Chondrocyte (in vitro differentiated cells): Measurements from ENCODE around the gene ADAMTS13. TPM values are rescaled to one million over a fixed set of nuclear protein-coding genes. Genes with fewer than 3 reads are reported as not detected.

Source experiments
- DNase-seq: peaks from one replicate; pipeline ENCODE4 v3.0.0; 2021; ENCODE audit warnings: mixed read lengths, low spot score
- H3K27ac Mint-ChIP-seq: one replicate; pipeline ENCODE4 v1.8.0; 2021; ENCODE audit warnings: mild to moderate bottlenecking, moderate library complexity, mixed read lengths; ENCODE audit not compliant: unreplicated experiment
- H3K27me3 Mint-ChIP-seq: 2 replicates; pipeline ENCODE4 v1.8.0; 2021; ENCODE audit warnings: low read depth, mixed read lengths
- H3K36me3 Mint-ChIP-seq: 2 replicates; pipeline ENCODE4 v1.8.0; 2021; ENCODE audit warnings: low read depth, mixed read lengths
- H3K4me1 Mint-ChIP-seq: 2 replicates; pipeline ENCODE4 v1.8.0; 2021; ENCODE audit warnings: low read depth, mild to moderate bottlenecking, mixed read lengths
- H3K4me3 Mint-ChIP-seq: one replicate; pipeline ENCODE4 v1.8.0; 2021; ENCODE audit warnings: mild to moderate bottlenecking, moderate library complexity, mixed read lengths; ENCODE audit not compliant: unreplicated experiment
- H3K9me3 Mint-ChIP-seq: 2 replicates; pipeline ENCODE4 v1.8.0; 2021; ENCODE audit warnings: low read depth, mixed read lengths
- total RNA-seq: library from RNA; stranded (reverse); gene quantifications from 3 replicates; pipeline ENCODE4 v1.2.1, GENCODE V29; 2021
- TF ChIP-seq, protein P1 (sequence below): fragments of 200-600 bp; sonication (generic); IDR thresholded peaks from 2 replicates; pipeline ENCODE4 v1.5.0; 2021; ENCODE audit warnings: antibody characterized with exemption, mild to moderate bottlenecking, moderate library complexity

The ADAMTS13 gene
- total RNA-seq, 1 donor from 2014 or later, result 5.7 TPM

DNA sequence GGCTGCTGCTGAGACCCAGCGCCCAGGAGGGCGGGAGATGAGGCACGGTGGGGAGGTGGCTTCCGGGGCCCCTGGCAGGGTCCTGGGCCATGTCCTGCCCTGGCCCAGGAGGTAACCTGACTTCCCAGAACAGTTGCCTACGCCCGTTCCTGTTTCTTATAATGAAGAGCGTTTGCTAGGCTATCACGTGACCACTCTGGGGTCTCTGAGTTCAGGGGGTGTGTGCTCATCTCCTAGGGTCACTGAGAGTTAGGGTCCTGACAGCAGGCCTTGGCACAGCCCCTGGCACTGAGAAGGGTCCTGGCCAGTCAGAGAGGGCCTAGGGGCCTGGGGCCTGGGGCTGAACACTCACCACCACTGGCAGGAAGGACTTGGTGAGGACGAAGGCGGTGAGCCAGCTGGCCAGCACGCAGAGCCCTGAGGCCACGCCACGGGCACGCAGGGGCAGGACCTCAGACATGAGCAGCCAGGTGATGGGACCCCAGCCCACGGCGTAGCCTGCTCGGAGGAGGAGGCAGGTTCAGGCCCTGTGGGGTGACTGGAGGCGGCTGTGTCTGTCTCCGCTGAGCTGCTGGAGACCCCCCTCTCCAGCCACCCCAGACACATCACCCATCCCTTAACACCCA is 50.7 kb downstream of the ADAMTS13 start:
- Mint-ChIP-seq H3K27me3 (no peaks in the 10 kb centered on the region), H3K36me3 (peaks cover 2% of the 10 kb centered on the region), H3K4me1 (peaks cover 3% of the 10 kb centered on the region), H3K4me3 (no peak overlapping the region), H3K9me3 (no peaks in the 10 kb centered on the region), H3K27ac (no peak overlapping the region)
- no peak for DNase-seq
- TF ChIP-seq, protein P1, sequence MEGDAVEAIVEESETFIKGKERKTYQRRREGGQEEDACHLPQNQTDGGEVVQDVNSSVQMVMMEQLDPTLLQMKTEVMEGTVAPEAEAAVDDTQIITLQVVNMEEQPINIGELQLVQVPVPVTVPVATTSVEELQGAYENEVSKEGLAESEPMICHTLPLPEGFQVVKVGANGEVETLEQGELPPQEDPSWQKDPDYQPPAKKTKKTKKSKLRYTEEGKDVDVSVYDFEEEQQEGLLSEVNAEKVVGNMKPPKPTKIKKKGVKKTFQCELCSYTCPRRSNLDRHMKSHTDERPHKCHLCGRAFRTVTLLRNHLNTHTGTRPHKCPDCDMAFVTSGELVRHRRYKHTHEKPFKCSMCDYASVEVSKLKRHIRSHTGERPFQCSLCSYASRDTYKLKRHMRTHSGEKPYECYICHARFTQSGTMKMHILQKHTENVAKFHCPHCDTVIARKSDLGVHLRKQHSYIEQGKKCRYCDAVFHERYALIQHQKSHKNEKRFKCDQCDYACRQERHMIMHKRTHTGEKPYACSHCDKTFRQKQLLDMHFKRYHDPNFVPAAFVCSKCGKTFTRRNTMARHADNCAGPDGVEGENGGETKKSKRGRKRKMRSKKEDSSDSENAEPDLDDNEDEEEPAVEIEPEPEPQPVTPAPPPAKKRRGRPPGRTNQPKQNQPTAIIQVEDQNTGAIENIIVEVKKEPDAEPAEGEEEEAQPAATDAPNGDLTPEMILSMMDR, result no peak

DNA sequence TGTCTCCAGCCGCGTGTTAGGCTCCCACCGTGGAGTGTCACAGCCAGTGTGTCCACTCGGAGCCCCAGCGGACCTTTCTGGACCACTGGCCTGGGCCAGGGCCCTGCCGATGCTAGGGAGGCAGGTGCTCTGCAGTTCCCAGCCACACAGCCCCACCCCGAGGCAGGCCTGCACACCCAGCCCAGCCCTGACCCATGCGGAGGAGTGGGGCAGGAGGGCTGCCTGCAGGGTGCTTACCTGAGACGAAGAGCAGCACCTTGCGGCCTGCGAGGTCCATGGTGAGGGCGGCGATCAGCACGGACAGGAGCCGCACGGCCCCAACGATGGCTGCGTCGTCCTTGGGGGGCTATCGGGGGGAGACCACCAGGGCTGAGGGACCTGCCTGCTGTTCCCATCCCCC is 51.6 kb downstream of the ADAMTS13 start:
- peaks cover 5% of the 10 kb centered on the region for H3K4me1 Mint-ChIP-seq
- H3K4me3 Mint-ChIP-seq, result no peak overlapping the region
- H3K36me3 Mint-ChIP-seq, result peaks cover 2% of the 10 kb centered on the region
- no peaks in the 10 kb centered on the region for H3K27me3 Mint-ChIP-seq
- DNase-seq, result no peak
- TF ChIP-seq, protein P1, result no peak
- H3K27ac Mint-ChIP-seq, result no peak overlapping the region
- H3K9me3 Mint-ChIP-seq, result no peaks in the 10 kb centered on the region

DNA sequence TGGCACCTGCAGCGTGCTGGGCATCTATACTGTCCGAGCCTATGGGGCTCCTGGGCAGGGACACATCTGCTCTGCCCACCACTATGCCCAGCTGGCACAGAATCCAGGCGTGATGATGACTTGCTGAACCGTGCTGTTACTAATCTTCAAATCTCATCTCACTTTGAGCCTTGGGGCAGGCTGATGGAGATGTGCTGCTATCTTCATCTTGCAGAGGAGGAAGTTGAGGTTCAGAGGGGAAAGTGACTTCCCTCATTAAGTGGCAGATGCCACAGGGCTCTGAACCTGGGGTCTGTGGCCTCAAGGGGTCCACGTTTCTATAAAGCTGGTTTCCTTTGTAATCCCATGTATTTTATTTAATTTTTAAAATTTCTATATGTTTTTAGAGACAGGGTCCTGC is 52.0 kb downstream of the ADAMTS13 start:
- no peak for DNase-seq
- H3K9me3 Mint-ChIP-seq, result no peaks in the 10 kb centered on the region
- H3K27ac Mint-ChIP-seq, result no peak overlapping the region
- H3K36me3 Mint-ChIP-seq, result peaks cover 2% of the 10 kb centered on the region
- TF ChIP-seq, protein P1, result no peak
- H3K4me1 Mint-ChIP-seq, result peaks cover 5% of the 10 kb centered on the region
- H3K27me3 Mint-ChIP-seq, result no peaks in the 10 kb centered on the region
- no peak overlapping the region for H3K4me3 Mint-ChIP-seq

- Mint-ChIP-seq H3K4me3 (no peak overlapping the region), H3K9me3 (no peaks in the 10 kb centered on the region), H3K27me3 (no peaks in the 10 kb centered on the region), H3K4me1 (peaks cover 8% of the 10 kb centered on the region), H3K36me3 (peaks cover 2% of the 10 kb centered on the region), H3K27ac (no peak overlapping the region)
- TF ChIP-seq, protein P1, result no peak
- no peak for DNase-seq
Observed at GRCh38 chr9:133474853-133475252, 52.7 kb downstream of the ADAMTS13 start.

DNA sequence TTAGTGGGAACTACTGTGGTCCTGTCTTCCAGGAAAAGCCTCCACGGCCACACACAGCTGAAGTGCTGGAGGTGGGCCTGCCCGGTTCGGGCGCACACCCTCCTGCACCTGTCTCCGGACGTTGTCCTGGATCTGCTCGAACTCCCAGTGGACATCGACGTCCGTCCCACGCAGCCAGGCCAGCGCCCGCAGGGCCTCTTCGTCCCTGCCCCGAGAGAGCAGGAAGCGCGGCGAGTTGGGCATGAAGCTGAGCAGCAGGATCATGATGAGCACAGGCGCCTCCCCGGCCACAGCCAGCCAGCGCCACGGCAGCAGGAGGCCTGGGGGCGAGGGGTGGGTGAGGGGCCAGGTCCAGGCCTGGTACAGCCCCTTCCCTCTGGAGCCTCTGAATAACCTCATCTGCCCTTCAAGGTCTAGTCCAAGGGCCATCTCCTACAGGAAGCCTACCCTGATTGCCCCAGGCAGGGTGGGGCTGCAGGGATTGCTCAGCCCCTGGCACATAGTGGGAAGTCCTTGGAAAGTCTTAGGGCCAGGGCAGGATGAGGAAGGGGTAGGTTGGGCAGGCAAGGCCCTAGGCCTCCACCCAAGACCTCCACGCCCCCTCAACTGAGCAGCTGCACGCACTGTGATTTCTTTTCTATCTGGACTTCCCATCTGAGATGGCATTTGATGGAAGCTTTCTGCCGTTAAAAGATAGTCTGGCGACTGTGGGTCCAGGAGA is 53.3 kb downstream of the ADAMTS13 start:
- H3K27me3 Mint-ChIP-seq, result no peaks in the 10 kb centered on the region
- TF ChIP-seq, protein P1, result no peak
- peaks cover 8% of the 10 kb centered on the region for H3K4me1 Mint-ChIP-seq
- H3K4me3 Mint-ChIP-seq, result no peak overlapping the region
- no peak overlapping the region for H3K27ac Mint-ChIP-seq
- no peak for DNase-seq
- H3K9me3 Mint-ChIP-seq, result no peaks in the 10 kb centered on the region
- peaks cover 2% of the 10 kb centered on the region for H3K36me3 Mint-ChIP-seq
